ENCODE data around the gene COQ8B.
A peak's percentile ranks its signal among the peaks of the same experiment; 100 is the strongest.

COQ8B gene

DNA sequence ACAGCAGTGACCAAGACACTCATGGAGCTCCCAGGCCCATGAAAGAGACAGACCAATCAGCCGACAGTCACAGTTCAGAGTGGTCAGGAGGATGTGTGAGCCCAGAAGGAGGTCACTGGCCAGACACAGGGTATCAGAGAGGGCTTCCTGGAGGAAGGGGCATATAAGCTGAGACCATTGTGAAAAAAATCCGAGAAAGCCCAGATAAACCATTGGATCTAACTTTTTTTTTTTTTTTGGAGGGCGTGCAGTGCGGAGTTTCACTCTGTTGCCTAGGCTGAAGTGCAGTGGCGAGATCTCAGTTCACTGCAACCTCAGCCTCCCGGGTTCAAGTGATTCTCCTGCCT lies 4.4 kb upstream of the COQ8B start:
- Histone ChIP-seq H3K4me2 (ENCODE audit: insufficient read depth, low read length, poor library complexity, severe bottlenecking) (no peak overlapping the region), H3K9me3 (replicated peaks in 1 of 2; ENCODE audit: control insufficient read depth in 2 of 2, insufficient read depth in 1 of 2, low read depth in 1 of 2, low read length in 2 of 2) (peaks cover 0 to 2% of the 10 kb centered on the region in 2 donors), H3K9ac (ENCODE audit: low read depth, low read length, poor library complexity) (no peak overlapping the region), H2BK15ac (ENCODE audit: low read length) (no peak overlapping the region), H3K4me3 (ENCODE audit: low read length in 2 of 2) (no peak overlapping the region), H3K79me1 (ENCODE audit: low read depth, low read length) (peaks cover 24% of the 10 kb centered on the region), H3K27me3 (ENCODE audit: control insufficient read depth in 3 of 3, insufficient read depth in 3 of 3, low read depth in 1 of 3, low read length in 3 of 3) (no peaks in the 10 kb centered on the region), H3K18ac (ENCODE audit: low read length) (no peak overlapping the region), H2AK5ac (ENCODE audit: low read depth, low read length) (no peak overlapping the region), H3K4me1 (ENCODE audit: control insufficient read depth in 2 of 2, insufficient read depth in 1 of 2, low read depth in 1 of 2, low read length in 2 of 2) (peaks cover 12 to 16% of the 10 kb centered on the region in 2 donors), H3K23ac (ENCODE audit: low read depth, low read length, poor library complexity) (no peak overlapping the region), H4K91ac (ENCODE audit: low read depth, low read length, poor library complexity) (no peak overlapping the region), H3K27ac (replicated peaks; ENCODE audit: low read length) (no peak overlapping the region), H2BK120ac (ENCODE audit: low read depth, low read length) (no peak overlapping the region), H3K36me3 (replicated peaks in 1 of 2; ENCODE audit: control insufficient read depth in 2 of 2, insufficient read depth in 2 of 2, low read length in 2 of 2) (peaks cover 14 to 46% of the 10 kb centered on the region in 2 donors), H2BK12ac (ENCODE audit: low read length) (no peak overlapping the region), H2AFZ (ENCODE audit: low read length) (no peak overlapping the region), H2BK5ac (ENCODE audit: low read length) (no peak overlapping the region), H4K8ac (ENCODE audit: low read depth, low read length) (no peak overlapping the region), H3K4ac (ENCODE audit: low read length) (no peak overlapping the region), H3K14ac (ENCODE audit: low read length) (no peak overlapping the region)
- DNase-seq (ENCODE audit: low spot score), result no peak
- no CpG with 5 or more reads among the region's 6 CpGs for WGBS, 2 donors (ENCODE audit: extremely low coverage in 2 of 2, insufficient read length in 2 of 2, insufficient replicate concordance in 1 of 2)

DNA sequence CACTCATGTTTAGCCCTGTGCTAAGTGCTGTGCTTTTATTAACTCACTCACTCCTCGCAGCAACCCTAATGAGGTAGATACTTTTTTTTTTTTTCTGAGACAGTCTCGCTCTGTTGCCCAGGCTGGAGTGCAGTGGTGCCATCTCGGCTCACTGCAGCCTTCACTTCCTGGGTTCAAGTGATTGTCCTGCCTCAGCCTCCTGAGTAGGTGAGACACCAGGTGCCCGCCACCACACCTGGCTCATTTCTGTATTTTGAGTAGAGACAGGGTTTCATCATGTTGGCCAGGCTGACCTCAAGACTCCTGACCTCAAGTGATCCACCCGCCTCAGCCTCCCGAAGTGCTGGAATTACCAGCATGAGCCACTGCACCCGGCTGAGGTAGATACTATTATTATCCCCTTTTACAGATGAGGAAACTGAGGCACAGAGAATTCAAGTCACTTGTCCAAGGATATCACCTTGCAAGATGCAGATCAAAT lies 2.8 kb upstream of the COQ8B start:
- Histone ChIP-seq H3K4ac (ENCODE audit: low read length) (no peak overlapping the region), H2AK5ac (ENCODE audit: low read depth, low read length) (no peak overlapping the region), H3K79me1 (ENCODE audit: low read depth, low read length) (peaks cover 22% of the 10 kb centered on the region), H3K27ac (replicated peaks; ENCODE audit: low read length) (no peak overlapping the region), H2BK12ac (ENCODE audit: low read length) (no peak overlapping the region), H3K14ac (ENCODE audit: low read length) (no peak overlapping the region), H4K91ac (ENCODE audit: low read depth, low read length, poor library complexity) (no peak overlapping the region), H2AFZ (ENCODE audit: low read length) (no peak overlapping the region), H3K4me1 (ENCODE audit: control insufficient read depth in 2 of 2, insufficient read depth in 1 of 2, low read depth in 1 of 2, low read length in 2 of 2) (peaks cover 17 to 22% of the 10 kb centered on the region in 2 donors), H3K18ac (ENCODE audit: low read length) (no peak overlapping the region), H2BK120ac (ENCODE audit: low read depth, low read length) (no peak overlapping the region), H2BK5ac (ENCODE audit: low read length) (no peak overlapping the region), H3K27me3 (ENCODE audit: control insufficient read depth in 3 of 3, insufficient read depth in 3 of 3, low read depth in 1 of 3, low read length in 3 of 3) (no peaks in the 10 kb centered on the region), H4K8ac (ENCODE audit: low read depth, low read length) (no peak overlapping the region), H3K4me2 (ENCODE audit: insufficient read depth, low read length, poor library complexity, severe bottlenecking) (no peak overlapping the region), H3K23ac (ENCODE audit: low read depth, low read length, poor library complexity) (no peak overlapping the region), H2BK15ac (ENCODE audit: low read length) (no peak overlapping the region), H3K36me3 (replicated peaks in 1 of 2; ENCODE audit: control insufficient read depth in 2 of 2, insufficient read depth in 2 of 2, low read length in 2 of 2) (peaks cover 9 to 34% of the 10 kb centered on the region in 2 donors), H3K4me3 (ENCODE audit: low read length in 2 of 2) (peak overlapping the region in 1 of 2 donors; percentile 66), H3K9me3 (replicated peaks in 1 of 2; ENCODE audit: control insufficient read depth in 2 of 2, insufficient read depth in 1 of 2, low read depth in 1 of 2, low read length in 2 of 2) (peaks cover 0 to 2% of the 10 kb centered on the region in 2 donors), H3K9ac (ENCODE audit: low read depth, low read length, poor library complexity) (no peak overlapping the region)
- DNase-seq (ENCODE audit: low spot score), result no peak
- WGBS, 2 donors (ENCODE audit: extremely low coverage in 2 of 2, insufficient read length in 2 of 2, insufficient replicate concordance in 1 of 2), result no CpG with 5 or more reads among the region's 7 CpGs

DNA sequence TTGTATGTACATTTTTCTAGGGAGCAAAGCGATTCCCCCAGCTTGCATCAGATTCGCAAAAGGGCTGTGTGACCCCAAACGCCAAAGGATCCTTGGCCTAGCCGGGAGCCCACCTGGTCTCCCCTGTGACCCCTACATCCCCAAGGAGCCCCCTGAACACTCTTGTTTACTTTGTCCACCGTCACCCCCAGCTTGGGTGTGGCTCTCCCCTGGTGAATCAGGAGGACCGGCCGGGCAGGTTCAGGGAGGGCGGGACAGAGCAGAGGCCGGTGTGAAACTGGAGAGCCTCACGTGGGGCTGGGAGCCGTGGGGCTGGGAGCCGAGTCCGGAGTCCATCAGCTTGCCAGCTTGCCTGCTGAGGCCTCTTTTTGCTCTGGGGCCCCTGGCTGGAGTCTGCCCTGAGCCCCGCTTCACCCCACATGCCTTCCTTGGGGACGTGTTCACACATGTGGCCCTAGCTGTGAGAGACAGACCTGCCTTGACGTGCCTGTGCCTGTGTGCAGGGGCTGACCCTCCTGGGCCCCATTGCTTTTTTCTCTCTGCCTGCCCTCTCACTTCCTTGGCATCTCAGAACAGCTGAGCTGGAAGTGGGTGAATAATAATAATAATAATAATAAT lies 2.2 kb upstream of the COQ8B start:
- H3K79me1 ChIP-seq (ENCODE audit: low read depth, low read length), result peaks cover 20% of the 10 kb centered on the region
- peak overlapping the region; percentile 70 for H3K9ac ChIP-seq (ENCODE audit: low read depth, low read length, poor library complexity)
- peak overlapping the region; percentile 27 for H3K23ac ChIP-seq (ENCODE audit: low read depth, low read length, poor library complexity)
- no peak overlapping the region for H2BK12ac ChIP-seq (ENCODE audit: low read length)
- H2BK120ac ChIP-seq (ENCODE audit: low read depth, low read length), result no peak overlapping the region
- H3K14ac ChIP-seq (ENCODE audit: low read length), result no peak overlapping the region
- peaks cover 21 to 25% of the 10 kb centered on the region in 2 donors for H3K4me1 ChIP-seq (ENCODE audit: control insufficient read depth in 2 of 2, insufficient read depth in 1 of 2, low read depth in 1 of 2, low read length in 2 of 2)
- WGBS, 2 donors (ENCODE audit: extremely low coverage in 2 of 2, insufficient read length in 2 of 2, insufficient replicate concordance in 1 of 2), result no CpG with 5 or more reads among the region's 16 CpGs
- H3K18ac ChIP-seq (ENCODE audit: low read length), result peak overlapping the region; percentile 58
- H3K4ac ChIP-seq (ENCODE audit: low read length), result no peak overlapping the region
- H3K4me2 ChIP-seq (ENCODE audit: insufficient read depth, low read length, poor library complexity, severe bottlenecking), result peak overlapping the region; percentile 72
- H2BK15ac ChIP-seq (ENCODE audit: low read length), result no peak overlapping the region
- H3K36me3 ChIP-seq (replicated peaks in 1 of 2; ENCODE audit: control insufficient read depth in 2 of 2, insufficient read depth in 2 of 2, low read length in 2 of 2), result peaks cover 5 to 29% of the 10 kb centered on the region in 2 donors
- H2AK5ac ChIP-seq (ENCODE audit: low read depth, low read length), result peak overlapping the region; percentile 61
- no peak overlapping the region for H3K27ac ChIP-seq (replicated peaks; ENCODE audit: low read length)
- H4K8ac ChIP-seq (ENCODE audit: low read depth, low read length), result no peak overlapping the region
- no peaks in the 10 kb centered on the region for H3K9me3 ChIP-seq (replicated peaks in 1 of 2; ENCODE audit: control insufficient read depth in 2 of 2, insufficient read depth in 1 of 2, low read depth in 1 of 2, low read length in 2 of 2)
- peak overlapping the region; percentile 66 to 80 for H3K4me3 ChIP-seq (ENCODE audit: low read length in 2 of 2)
- DNase-seq (ENCODE audit: low spot score), result no peak
- no peaks in the 10 kb centered on the region for H3K27me3 ChIP-seq (ENCODE audit: control insufficient read depth in 3 of 3, insufficient read depth in 3 of 3, low read depth in 1 of 3, low read length in 3 of 3)
- no peak overlapping the region for H4K91ac ChIP-seq (ENCODE audit: low read depth, low read length, poor library complexity)
- H2AFZ ChIP-seq (ENCODE audit: low read length), result peak overlapping the region; percentile 6
- no peak overlapping the region for H2BK5ac ChIP-seq (ENCODE audit: low read length)

DNA sequence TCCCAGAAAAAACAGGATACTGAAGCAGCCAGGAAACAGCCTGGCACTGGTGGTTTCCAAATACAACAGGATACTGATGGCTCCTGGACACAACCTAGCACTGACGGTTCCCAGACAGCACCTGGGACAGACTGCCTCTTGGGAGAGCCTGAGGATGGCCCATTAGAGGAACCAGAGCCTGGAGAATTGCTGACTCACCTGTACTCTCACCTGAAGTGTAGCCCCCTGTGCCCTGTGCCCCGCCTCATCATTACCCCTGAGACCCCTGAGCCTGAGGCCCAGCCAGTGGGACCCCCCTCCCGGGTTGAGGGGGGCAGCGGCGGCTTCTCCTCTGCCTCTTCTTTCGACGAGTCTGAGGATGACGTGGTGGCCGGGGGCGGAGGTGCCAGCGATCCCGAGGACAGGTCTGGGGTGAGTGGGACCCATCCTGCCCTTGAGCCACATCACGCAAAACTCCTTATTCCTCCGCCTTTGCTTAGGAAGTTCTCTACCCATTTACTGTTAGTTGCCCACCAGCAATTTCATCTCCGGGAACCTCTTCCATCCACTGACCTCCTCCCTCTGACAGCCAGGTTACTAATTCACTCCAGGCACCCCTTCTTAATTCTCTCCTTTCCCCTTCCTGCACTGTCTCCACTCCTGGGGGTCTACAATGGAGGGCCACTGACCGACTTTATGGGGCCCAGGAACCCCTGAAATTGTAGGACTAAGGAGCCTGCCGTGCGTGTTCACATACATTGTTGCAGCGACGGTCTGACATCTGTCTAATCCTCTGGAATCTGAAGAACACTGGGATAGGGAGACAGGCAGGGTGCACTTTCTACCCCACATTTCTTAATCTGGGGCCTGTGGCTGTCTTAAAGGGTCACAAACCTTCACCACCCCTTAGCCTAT lies 1.4 kb upstream of the COQ8B start:
- peak overlapping the region; percentile 66 to 80 for H3K4me3 ChIP-seq (ENCODE audit: low read length in 2 of 2)
- peaks cover 21 to 25% of the 10 kb centered on the region in 2 donors for H3K4me1 ChIP-seq (ENCODE audit: control insufficient read depth in 2 of 2, insufficient read depth in 1 of 2, low read depth in 1 of 2, low read length in 2 of 2)
- no peak overlapping the region for H2BK12ac ChIP-seq (ENCODE audit: low read length)
- peak overlapping the region; percentile 61 for H2AK5ac ChIP-seq (ENCODE audit: low read depth, low read length)
- no peak overlapping the region for H4K8ac ChIP-seq (ENCODE audit: low read depth, low read length)
- no peak overlapping the region for H2BK15ac ChIP-seq (ENCODE audit: low read length)
- H3K4ac ChIP-seq (ENCODE audit: low read length), result no peak overlapping the region
- no peak overlapping the region for H4K91ac ChIP-seq (ENCODE audit: low read depth, low read length, poor library complexity)
- peaks cover 21% of the 10 kb centered on the region for H3K79me1 ChIP-seq (ENCODE audit: low read depth, low read length)
- WGBS, 2 donors (ENCODE audit: extremely low coverage in 2 of 2, insufficient read length in 2 of 2, insufficient replicate concordance in 1 of 2), result no CpG with 5 or more reads among the region's 20 CpGs
- no peak overlapping the region for H3K18ac ChIP-seq (ENCODE audit: low read length)
- H3K9me3 ChIP-seq (replicated peaks in 1 of 2; ENCODE audit: control insufficient read depth in 2 of 2, insufficient read depth in 1 of 2, low read depth in 1 of 2, low read length in 2 of 2), result no peaks in the 10 kb centered on the region
- H2AFZ ChIP-seq (ENCODE audit: low read length), result no peak overlapping the region
- peaks cover 6 to 25% of the 10 kb centered on the region in 2 donors for H3K36me3 ChIP-seq (replicated peaks in 1 of 2; ENCODE audit: control insufficient read depth in 2 of 2, insufficient read depth in 2 of 2, low read length in 2 of 2)
- no peak for DNase-seq (ENCODE audit: low spot score)
- H3K23ac ChIP-seq (ENCODE audit: low read depth, low read length, poor library complexity), result no peak overlapping the region
- peak overlapping the region; percentile 70 for H3K9ac ChIP-seq (ENCODE audit: low read depth, low read length, poor library complexity)
- no peaks in the 10 kb centered on the region for H3K27me3 ChIP-seq (ENCODE audit: control insufficient read depth in 3 of 3, insufficient read depth in 3 of 3, low read depth in 1 of 3, low read length in 3 of 3)
- no peak overlapping the region for H2BK5ac ChIP-seq (ENCODE audit: low read length)
- peak overlapping the region; percentile 97 for H3K4me2 ChIP-seq (ENCODE audit: insufficient read depth, low read length, poor library complexity, severe bottlenecking)
- no peak overlapping the region for H2BK120ac ChIP-seq (ENCODE audit: low read depth, low read length)
- no peak overlapping the region for H3K14ac ChIP-seq (ENCODE audit: low read length)
- no peak overlapping the region for H3K27ac ChIP-seq (replicated peaks; ENCODE audit: low read length)

All from neuronal stem cell (in vitro differentiated cells).